Body of pancreas (tissue), 4 donors: ENCODE results near the gene GLYATL1. TPM values are rescaled to one million over a fixed set of nuclear protein-coding genes. Genes with fewer than 3 reads are reported as not detected.

Experiments
- ATAC-seq: fragments of 150-250 bp; one replicate; pipeline ENCODE4 v1.9.1; 2016
- DNase-seq, 4 donors: peaks; one replicate each; pipeline ENCODE4 v3.0.0-alpha.2; 2019
- H3K27ac ChIP-seq, 4 donors: fragments of 200-600 bp; sonication (generic); 1 replicate in 3 of 4; 2 replicates in 1 of 4; pipeline versions ENCODE4 v1.5.1 to v1.6.1; 2016 to 2019; ENCODE audit warnings: mild to moderate bottlenecking in 1 of 4, mixed read lengths in 1 of 4, moderate library complexity in 1 of 4
- H3K27me3 ChIP-seq, 2 donors: fragments of 200-600 bp; sonication (generic); one replicate each; pipeline ENCODE4 v1.6.0; 2016; ENCODE audit warnings: mild to moderate bottlenecking in 1 of 2
- H3K36me3 ChIP-seq, 2 donors: fragments of 200-600 bp; sonication (generic); replicated peaks in 1 of 2; 2 replicates each; pipeline ENCODE4 v1.5.1; 2016; ENCODE audit warnings: low read depth in 2 of 2; ENCODE audit not compliant: insufficient read depth in 1 of 2
- H3K4me1 ChIP-seq: fragments of 200-600 bp; sonication (generic); one replicate; pipeline ENCODE4 v1.6.0; 2016
- H3K4me3 ChIP-seq, 2 donors: fragments of 200-600 bp; sonication (generic); 1 replicate in 1 of 2; 2 replicates in 1 of 2; pipeline ENCODE4 v1.5.1; 2016 to 2019
- H3K9me3 ChIP-seq, 3 donors: fragments of 200-600 bp; sonication (generic); 1 replicate in 2 of 3; 2 replicates in 1 of 3; pipeline ENCODE4 v1.5.1; 2016
- CTCF ChIP-seq, 7 experiments: fragments of 450-650 bp in 4 of 7; fragments of 200-600 bp in 3 of 7; sonication (generic) in 3 of 7; IDR thresholded peaks; one replicate each; pipeline ENCODE4 v1.5.1; 2016 to 2019; ENCODE audit warnings: antibody characterized with exemption in 7 of 7
- POLR2A ChIP-seq, 3 donors: fragments of 450-650 bp; IDR thresholded peaks; one replicate each; pipeline ENCODE4 v1.6.1; 2016; ENCODE audit warnings: antibody characterized with exemption in 3 of 3, mild to moderate bottlenecking in 2 of 3
- WGBS, 2 donors: methylation state at CpG; one replicate each; pipeline ENCODE4 v1.1.5; 2017; 5-methylcytosine and 5-hydroxymethylcytosine counted together
- intact Hi-C: fragments of 100-400 bp; cut with DNase I; formaldehyde crosslinking; loops from one replicate; pipeline ENCODE4 v1.15.1; 2023
- total RNA-seq, 2 donors: library from RNA; depleted of rRNA; stranded (reverse); fragments of >200 nt; gene quantifications; one replicate each; pipeline ENCODE4 v1.1.0, GENCODE V29; 2016

The GLYATL1 gene
- total RNA-seq, 2 donors from 2014 or later: 0.78 TPM; not detected in 1

DNA sequence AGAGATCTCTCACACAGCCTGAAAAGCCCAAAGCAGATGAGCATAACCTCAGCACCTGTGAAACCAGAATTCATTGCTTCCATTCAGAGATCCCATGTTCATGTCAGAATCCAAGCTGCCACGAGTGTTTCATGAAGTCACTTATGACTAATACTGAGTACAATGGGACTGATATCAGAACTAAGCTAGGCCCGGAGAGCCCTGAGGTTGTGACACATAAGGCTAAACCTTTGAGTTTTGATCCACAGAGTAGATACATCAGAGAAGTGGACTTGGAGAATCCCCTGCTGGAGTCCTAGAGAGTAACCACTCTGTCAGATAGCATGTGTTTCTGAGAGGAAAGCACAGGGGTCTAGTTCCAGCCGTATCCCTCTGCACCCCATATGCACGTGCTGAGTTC is 890 bp upstream of the GLYATL1 start:
- no peak overlapping the region for H3K4me3 ChIP-seq
- no peak for DNase-seq
- H3K9me3 ChIP-seq: no peaks in the 10 kb centered on the region
- no peaks in the 10 kb centered on the region for H3K36me3 ChIP-seq
- intact Hi-C loops: no loop called here
- no peak overlapping the region for H3K27ac ChIP-seq
- 59 to 80% methylated on average over 2 to 4 of the region's 4 CpGs for WGBS, 2 donors
- no peaks in the 10 kb centered on the region for H3K4me1 ChIP-seq
- H3K27me3 ChIP-seq: no peaks in the 10 kb centered on the region
- TF ChIP-seq POLR2A (IDR thresholded peaks at IDR 0.05): no peak
- TF ChIP-seq CTCF (IDR thresholded peaks at IDR 0.05): no peak
- no peak for ATAC-seq

DNA sequence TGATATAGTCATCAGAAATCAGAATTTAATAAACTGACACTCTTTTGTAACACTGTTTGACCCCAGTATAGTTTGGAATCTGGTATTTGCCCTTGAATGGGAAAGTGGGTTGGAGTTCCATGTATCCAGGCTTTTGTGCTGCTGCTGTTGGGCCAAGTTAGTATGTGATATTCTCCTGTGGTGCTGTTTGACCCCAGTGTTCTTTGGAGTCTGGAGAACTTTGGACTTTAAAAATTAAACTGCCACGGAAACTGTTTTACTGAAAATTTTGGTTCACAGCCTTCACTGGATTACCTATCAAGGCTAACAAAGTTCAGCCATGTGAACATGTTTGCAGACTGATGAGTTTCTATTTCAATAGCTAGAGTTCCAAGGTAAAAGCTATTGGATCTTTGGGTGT is 740 bp downstream of the GLYATL1 start:
- 45 to 74% methylated on average over 1 of the region's 1 CpG for WGBS, 2 donors
- Histone ChIP-seq H3K36me3 (no peaks in the 10 kb centered on the region), H3K27ac (no peak overlapping the region), H3K9me3 (no peaks in the 10 kb centered on the region), H3K4me1 (no peaks in the 10 kb centered on the region), H3K27me3 (no peaks in the 10 kb centered on the region), H3K4me3 (no peak overlapping the region)
- TF ChIP-seq POLR2A (IDR thresholded peaks at IDR 0.05) (no peak), CTCF (IDR thresholded peaks at IDR 0.05) (no peak)
- no peak for DNase-seq
- ATAC-seq: no peak
- intact Hi-C loops: no loop called here

DNA sequence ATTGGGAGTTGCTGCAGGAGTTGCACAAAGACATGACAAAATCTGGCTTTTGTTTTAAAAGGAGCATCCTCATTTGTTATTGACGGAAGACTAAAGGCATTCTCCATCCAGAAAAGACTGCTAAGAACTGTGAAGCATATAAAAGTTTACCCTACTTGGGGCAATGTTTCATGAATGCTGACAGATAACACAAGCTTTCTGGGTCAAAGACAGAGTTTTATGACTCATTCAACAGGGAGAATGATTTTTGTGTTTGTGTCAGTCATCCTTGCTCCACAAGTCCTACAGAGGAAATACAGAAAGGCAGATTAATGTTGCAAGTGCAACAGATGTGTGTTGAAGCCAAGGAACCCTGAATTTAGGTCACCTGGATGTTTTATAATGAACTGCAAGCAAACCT is 2.5 kb downstream of the GLYATL1 start:
- no peak overlapping the region for H3K27ac ChIP-seq
- no peak for ATAC-seq
- DNase-seq: no peak
- H3K36me3 ChIP-seq: no peaks in the 10 kb centered on the region
- no peaks in the 10 kb centered on the region for H3K27me3 ChIP-seq
- TF ChIP-seq CTCF (IDR thresholded peaks at IDR 0.05): no peak
- no peak for TF ChIP-seq POLR2A (IDR thresholded peaks at IDR 0.05)
- H3K9me3 ChIP-seq: no peaks in the 10 kb centered on the region
- intact Hi-C loops: no loop called here
- 90 to 96% methylated on average over 1 of the region's 1 CpG for WGBS, 2 donors
- H3K4me1 ChIP-seq: no peaks in the 10 kb centered on the region
- H3K4me3 ChIP-seq: no peak overlapping the region

DNA sequence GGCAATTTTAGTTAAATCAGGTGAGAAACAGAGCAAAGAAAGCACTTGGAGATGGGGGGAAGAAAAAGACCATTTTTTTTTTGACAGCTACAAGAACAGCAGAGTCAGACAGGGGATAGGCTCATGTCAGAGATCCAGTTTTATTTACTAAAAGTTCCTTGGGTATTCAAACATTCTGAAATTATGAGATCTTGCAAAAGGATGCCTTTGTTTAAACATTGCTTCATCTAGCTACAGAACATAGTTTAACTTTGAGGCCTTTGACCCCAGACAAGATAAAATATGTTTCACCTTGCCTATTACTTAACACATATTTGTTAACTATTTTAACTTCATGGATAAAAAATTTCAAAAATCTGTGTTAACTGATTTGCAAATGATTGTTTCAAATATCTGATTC is 6.4 kb downstream of the GLYATL1 start:
- TF ChIP-seq POLR2A (IDR thresholded peaks at IDR 0.05) (no peak), CTCF (IDR thresholded peaks at IDR 0.05) (no peak)

GRCh38 chr11:58949184-58949583 is 9.9 kb downstream of the GLYATL1 start:
- WGBS, 2 donors: 80 to 81% methylated on average over 3 of the region's 3 CpGs
- Histone ChIP-seq H3K4me1 (no peaks in the 10 kb centered on the region), H3K27ac (no peak overlapping the region), H3K27me3 (no peaks in the 10 kb centered on the region), H3K4me3 (no peak overlapping the region), H3K36me3 (no peaks in the 10 kb centered on the region), H3K9me3 (peaks cover 0 to 4% (median 0%) of the 10 kb centered on the region in 3 donors)
- intact Hi-C loops: no loop called here
- TF ChIP-seq CTCF (IDR thresholded peaks at IDR 0.05) (no peak), POLR2A (IDR thresholded peaks at IDR 0.05) (no peak)
- DNase-seq (no peak), ATAC-seq (no peak)

More for the DNA sequence above, 6.4 kb downstream of the GLYATL1 start:
- intact Hi-C loops: no loop called here
- Histone ChIP-seq H3K9me3 (no peaks in the 10 kb centered on the region), H3K27ac (no peak overlapping the region), H3K4me1 (no peaks in the 10 kb centered on the region), H3K36me3 (no peaks in the 10 kb centered on the region), H3K4me3 (no peak overlapping the region), H3K27me3 (no peaks in the 10 kb centered on the region)
- DNase-seq (no peak), ATAC-seq (no peak)
